A549 (cell line): ENCODE measurements around the gene ARHGAP26.

ENCODE experiments used
- BHLHE40 ChIP-seq: IDR thresholded peaks from 2 replicates; pipeline ENCODE4 v1.6.1; 2012; ENCODE audit warnings: low read depth, low read length, inconsistent platforms
- CBX2 ChIP-seq: fragments of 200-600 bp; sonication (generic); IDR thresholded peaks from 2 replicates; pipeline ENCODE4 v1.6.1; 2016; ENCODE audit warnings: low read depth, mild to moderate bottlenecking, borderline replicate concordance
- CHD2 ChIP-seq: fragments of 150-350 bp; IDR thresholded peaks from 2 replicates; pipeline ENCODE4 v1.6.1; 2014; ENCODE audit warnings: low read length; ENCODE audit not compliant: partially characterized antibody
- CHD4 ChIP-seq: fragments of 200-600 bp; sonication (generic); IDR thresholded peaks from 2 replicates; pipeline ENCODE4 v1.6.1; 2016; ENCODE audit warnings: antibody characterized with exemption, mild to moderate bottlenecking, borderline replicate concordance
- FOSB ChIP-seq: fragments of 250-450 bp; sonication (Bioruptor Pico); IDR thresholded peaks from 2 replicates; pipeline ENCODE4 v1.5.0; 2020; ENCODE audit warnings: mild to moderate bottlenecking, moderate library complexity
- JUN ChIP-seq, 2 experiments: fragments of >200 bp; sonication (Bioruptor Twin); formaldehyde crosslinking; IDR thresholded peaks; 2 replicates in 1 of 2; 3 replicates in 1 of 2; pipeline ENCODE4 v1.6.1; 2016 to 2017
- MAFK ChIP-seq: fragments of 450-650 bp; IDR thresholded peaks from 2 replicates; pipeline ENCODE4 v1.6.1; 2014; ENCODE audit not compliant: partially characterized antibody
- POLR2A ChIP-seq: IDR thresholded peaks from 2 replicates; pipeline ENCODE4 v1.6.1; 2012; ENCODE audit warnings: mild to moderate bottlenecking, low read length
- RAD21 ChIP-seq, 2 experiments: fragments of >200 bp in 1 of 2; sonication (Bioruptor Twin) in 1 of 2; formaldehyde crosslinking in 1 of 2; IDR thresholded peaks in 1 of 2; conservative IDR thresholded peaks in 1 of 2; 2 replicates in 1 of 2; 3 replicates in 1 of 2; pipeline ENCODE4 v1.6.1; 2012 to 2018; ENCODE audit warnings: inconsistent platforms in 1 of 2
- TP53 ChIP-seq: fragments of 250-450 bp; sonication (Bioruptor Pico); IDR thresholded peaks from 2 replicates; pipeline ENCODE4 v1.5.0; 2021; ENCODE audit warnings: mild to moderate bottlenecking, moderate library complexity
- TF ChIP-seq, protein P1 (sequence below): IDR thresholded peaks from 2 replicates; pipeline ENCODE4 v1.6.1; 2012
- TF ChIP-seq, protein P2 (sequence below): fragments of >200 bp; sonication (Bioruptor Twin); formaldehyde crosslinking; IDR thresholded peaks from 3 replicates; pipeline ENCODE4 v1.5.1; 2016
- TF ChIP-seq, protein P3 (sequence below): fragments of 450-650 bp; IDR thresholded peaks from 2 replicates; pipeline ENCODE4 v1.6.1; 2014; ENCODE audit warnings: antibody characterized with exemption

DNA sequence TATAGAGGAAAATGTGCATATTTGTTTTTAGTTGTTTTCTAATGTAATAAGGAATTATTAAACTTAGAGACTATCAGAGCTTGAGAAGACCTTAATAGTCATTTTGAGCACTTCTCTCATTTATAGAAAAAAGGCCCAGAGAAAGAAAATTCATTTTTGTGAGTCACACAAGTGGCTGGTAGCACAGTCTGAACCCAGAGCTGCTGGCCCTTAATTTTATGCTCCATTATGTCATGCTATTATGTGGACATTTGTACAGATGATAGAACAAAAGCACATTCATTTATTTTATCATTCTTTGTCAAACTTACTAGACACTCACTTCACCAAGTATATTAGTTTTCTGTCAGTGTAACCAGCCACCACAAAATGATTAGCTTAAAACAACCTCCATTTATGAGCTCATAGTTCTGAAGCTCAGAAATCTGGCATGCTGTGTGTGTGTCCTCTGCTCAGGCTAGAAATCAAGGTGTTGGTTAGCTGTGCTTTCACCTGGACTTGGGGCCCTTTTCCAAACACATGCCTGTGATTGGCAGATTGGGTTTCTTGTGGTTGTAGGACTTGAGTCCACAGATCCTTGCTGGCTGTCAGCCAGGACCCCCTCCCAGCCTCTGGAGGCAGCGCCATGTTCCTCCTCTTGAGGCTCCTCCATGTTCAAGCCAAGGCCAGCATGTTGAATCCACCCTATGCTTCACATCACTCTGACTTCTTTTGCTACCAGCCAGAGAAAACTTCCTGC is 188.9 kb downstream of the ARHGAP26 start:
- no peak for TF ChIP-seq JUN (IDR thresholded peaks at IDR 0.05)
- TF ChIP-seq, protein P1, sequence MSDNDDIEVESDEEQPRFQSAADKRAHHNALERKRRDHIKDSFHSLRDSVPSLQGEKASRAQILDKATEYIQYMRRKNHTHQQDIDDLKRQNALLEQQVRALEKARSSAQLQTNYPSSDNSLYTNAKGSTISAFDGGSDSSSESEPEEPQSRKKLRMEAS: no peak
- no peak for TF ChIP-seq POLR2A
- TF ChIP-seq BHLHE40: no peak
- TF ChIP-seq, protein P2, sequence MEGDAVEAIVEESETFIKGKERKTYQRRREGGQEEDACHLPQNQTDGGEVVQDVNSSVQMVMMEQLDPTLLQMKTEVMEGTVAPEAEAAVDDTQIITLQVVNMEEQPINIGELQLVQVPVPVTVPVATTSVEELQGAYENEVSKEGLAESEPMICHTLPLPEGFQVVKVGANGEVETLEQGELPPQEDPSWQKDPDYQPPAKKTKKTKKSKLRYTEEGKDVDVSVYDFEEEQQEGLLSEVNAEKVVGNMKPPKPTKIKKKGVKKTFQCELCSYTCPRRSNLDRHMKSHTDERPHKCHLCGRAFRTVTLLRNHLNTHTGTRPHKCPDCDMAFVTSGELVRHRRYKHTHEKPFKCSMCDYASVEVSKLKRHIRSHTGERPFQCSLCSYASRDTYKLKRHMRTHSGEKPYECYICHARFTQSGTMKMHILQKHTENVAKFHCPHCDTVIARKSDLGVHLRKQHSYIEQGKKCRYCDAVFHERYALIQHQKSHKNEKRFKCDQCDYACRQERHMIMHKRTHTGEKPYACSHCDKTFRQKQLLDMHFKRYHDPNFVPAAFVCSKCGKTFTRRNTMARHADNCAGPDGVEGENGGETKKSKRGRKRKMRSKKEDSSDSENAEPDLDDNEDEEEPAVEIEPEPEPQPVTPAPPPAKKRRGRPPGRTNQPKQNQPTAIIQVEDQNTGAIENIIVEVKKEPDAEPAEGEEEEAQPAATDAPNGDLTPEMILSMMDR: no peak
- no peak for TF ChIP-seq RAD21 (conservative IDR thresholded peaks at IDR 0.05 in 1 of 2, IDR thresholded peaks at IDR 0.05 in 1 of 2)
- TF ChIP-seq TP53 (CRISPR knock-in tag): no peak
- no peak for TF ChIP-seq FOSB (CRISPR knock-in tag)
- TF ChIP-seq CBX2: no peak
- no peak for TF ChIP-seq MAFK
- TF ChIP-seq, protein P3, sequence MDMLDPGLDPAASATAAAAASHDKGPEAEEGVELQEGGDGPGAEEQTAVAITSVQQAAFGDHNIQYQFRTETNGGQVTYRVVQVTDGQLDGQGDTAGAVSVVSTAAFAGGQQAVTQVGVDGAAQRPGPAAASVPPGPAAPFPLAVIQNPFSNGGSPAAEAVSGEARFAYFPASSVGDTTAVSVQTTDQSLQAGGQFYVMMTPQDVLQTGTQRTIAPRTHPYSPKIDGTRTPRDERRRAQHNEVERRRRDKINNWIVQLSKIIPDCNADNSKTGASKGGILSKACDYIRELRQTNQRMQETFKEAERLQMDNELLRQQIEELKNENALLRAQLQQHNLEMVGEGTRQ: no peak
- no peak for TF ChIP-seq CHD4
- no peak for TF ChIP-seq CHD2
